Activated CD4-positive, alpha-beta T cell treated with anti-CD3 and anti-CD28 coated beads, Interleukin-2, amount 50 U/mL, for 48 hours (primary cell): ENCODE measurements around the gene PCBP3.
"Not testable (repeated sequence)": the region's sequence is repeated elsewhere in the genome, so short reads cannot be mapped to it uniquely, and the experiment has no call there.

ENCODE experiments used
- DNase-seq, 2 experiments: peaks; one replicate each; pipeline ENCODE4 v3.0.0-alpha.2; 2020

Gene PCBP3

DNA sequence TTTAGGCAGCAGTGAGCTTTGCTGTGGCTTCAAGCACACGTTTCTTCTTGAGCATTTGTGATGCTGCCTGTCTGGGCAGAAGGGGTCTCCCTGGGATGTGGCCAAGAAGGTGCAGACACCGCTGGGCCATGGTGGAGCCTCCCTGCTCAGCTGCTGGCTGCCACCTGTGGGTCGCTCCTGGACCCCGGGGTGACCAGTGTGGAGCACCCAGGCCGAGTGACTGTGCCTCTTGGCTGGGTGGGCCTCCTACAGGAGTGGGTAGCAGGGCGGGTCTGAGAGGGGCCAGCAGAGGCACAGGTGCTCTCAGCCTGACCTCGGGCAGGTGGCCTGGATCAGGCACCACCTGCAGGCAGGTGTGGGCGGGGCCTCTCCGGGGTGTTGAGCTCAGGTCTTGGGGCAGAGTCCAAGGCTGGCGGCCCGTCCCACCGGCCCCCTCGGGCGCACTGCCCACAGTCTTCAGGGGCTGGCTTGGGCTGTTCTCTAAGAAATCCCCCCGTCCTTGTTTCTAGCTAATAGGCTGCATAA, 296.1 kb downstream of the PCBP3 start:
- DNase-seq = no peak

DNA sequence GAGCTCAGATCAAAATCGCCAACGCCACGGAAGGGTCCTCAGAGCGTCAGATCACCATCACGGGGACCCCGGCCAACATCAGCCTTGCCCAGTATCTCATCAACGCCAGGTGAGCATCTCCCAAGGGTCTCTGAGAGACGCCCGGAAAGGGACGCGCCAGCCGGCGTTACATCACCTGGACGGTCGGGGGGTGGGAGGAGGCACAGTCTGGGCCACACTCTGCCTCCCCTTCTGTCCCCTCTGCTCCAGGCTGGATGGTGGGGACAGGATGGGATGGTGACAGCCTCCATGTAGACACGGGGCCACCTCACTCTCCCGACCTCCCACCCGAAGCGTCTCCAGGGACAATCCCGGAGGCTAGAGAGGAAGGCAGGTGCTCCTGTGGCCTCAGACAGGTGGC, 296.6 kb downstream of the PCBP3 start:
- DNase-seq = no peak

DNA sequence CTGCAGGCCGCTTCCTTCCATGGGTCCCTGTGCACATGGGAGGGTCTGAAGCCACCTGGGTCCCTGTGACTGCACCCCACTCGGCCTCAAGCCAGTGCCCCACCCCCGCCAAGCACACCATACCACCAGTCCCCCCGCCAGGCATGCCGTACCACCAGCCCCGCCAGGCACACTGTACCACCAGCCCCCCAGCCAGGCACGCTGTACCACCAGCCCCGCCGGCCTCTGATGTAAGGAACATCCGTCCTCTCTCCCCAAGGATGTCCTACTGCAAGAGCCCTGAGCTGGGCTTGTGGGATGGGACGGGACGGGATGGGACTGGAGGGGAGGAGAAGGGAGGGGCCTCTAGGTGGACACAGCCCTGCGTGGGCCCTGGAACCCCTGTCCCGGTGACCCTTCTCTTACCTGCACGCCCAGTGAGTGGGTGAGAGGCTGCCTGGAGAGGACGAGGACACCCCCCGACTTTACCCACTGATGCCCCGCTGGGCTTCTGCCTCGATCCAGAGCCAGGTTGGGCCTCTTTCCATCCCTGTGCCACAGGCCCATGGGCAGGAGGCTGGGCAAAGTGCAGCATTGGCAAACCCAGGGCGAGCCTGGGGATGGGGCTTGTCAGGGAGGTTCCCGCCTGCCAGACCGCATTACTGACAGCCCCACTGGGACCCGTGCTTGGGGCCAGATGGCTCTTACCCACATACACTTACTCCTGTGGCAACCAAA, 297.3 kb downstream of the PCBP3 start:
- DNase-seq = no peak

DNA sequence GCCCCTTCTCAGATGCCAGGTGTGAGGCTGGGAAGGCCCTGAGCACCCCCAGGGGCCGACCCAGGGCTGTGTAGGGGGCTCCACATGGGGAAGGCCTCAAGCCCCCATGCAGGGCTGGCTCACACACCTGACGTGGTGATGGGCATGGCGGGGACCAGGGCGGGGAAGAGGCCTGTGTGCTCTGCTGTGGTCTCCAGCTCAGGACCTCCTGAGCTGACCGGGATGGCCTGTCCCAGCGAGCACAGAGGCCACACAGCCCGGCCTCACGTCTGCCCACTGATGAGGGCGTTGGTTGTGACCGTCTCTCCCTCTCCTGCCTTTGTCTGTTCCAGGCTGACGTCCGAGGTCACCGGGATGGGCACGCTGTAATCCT, 297.8 kb downstream of the PCBP3 start:
- no peak for DNase-seq

DNA sequence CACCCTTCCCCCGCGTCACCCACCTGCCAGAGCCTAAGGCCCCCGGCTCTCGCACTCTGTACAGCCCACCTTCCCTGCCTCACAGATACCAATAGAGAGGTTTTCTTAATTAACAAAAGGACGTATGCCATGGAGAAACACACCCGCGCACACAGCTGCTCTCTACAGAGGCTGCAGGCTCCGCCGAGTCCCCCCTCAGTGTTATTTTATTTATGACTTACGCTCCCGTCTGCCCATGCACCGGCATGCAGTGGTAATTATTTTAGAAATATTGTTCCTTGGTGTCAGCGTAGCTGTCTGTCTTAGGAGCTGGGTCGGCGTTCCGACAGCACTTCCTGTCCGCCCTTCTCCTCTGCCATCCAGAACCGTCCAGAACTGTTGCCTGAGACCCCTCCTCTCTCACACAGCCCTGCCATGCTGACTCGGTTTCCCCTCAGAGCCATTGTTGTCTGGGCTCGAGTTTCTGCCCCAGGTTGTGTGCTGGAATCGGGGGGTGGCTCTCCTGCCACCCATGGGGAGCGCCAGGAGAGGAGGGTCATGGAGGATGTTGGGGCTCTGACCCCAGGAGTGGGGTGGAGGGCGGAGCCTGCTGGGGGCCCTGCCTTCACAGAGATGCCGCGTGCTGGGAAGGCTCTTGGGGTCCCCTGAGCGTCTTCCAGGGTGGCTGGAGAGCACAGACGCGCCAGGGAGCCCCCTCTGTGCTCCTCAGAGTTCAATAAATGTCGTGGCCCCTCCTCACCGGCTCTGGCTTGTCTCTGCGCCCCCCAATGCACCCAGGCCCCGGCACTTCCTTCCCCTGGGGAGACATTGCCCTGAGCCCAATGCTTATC, 298.4 kb downstream of the PCBP3 start:
- DNase-seq = no peak

DNA sequence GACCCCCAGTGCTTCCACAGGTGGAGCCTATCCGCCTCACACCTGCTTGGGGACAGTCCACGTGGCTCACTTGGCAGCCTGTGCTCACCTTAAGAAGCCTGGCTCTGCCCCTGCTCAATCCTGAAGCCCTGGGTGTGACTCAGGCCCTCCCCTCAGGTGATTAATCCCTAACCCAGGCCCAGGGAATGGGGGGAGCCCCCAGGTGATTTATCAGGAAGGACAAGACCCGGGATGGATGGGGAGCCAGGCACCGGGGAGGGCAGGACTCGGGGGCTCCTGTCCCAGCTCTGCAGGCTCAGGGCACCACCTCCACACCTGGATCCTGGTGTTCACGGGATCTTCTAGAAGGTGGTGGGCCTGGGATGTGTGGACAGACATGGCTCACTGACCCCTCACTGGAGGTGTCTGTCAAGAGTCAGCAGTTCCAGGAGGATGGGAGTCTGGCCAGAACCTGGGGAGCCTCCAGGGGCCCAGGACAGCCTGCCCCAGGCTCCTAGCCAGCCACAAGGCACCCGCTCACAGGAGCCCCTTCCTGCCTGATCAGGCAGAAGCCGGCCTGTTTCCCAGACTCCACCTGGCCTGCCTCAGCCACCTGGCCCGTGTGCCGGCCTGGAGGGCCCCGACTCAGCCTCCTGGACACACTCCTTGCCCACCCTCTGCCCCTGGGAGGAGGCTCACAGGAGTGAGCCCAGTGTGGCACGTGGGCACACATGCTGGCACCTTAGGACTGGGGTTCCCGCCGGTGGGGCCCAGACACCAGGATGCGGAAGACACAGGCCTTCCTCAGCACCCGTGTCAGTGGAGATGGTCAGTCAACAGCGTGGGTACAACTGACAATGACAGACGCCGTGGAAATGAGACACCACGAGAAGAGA, 299.5 kb downstream of the PCBP3 start:
- DNase-seq = no peak

DNA sequence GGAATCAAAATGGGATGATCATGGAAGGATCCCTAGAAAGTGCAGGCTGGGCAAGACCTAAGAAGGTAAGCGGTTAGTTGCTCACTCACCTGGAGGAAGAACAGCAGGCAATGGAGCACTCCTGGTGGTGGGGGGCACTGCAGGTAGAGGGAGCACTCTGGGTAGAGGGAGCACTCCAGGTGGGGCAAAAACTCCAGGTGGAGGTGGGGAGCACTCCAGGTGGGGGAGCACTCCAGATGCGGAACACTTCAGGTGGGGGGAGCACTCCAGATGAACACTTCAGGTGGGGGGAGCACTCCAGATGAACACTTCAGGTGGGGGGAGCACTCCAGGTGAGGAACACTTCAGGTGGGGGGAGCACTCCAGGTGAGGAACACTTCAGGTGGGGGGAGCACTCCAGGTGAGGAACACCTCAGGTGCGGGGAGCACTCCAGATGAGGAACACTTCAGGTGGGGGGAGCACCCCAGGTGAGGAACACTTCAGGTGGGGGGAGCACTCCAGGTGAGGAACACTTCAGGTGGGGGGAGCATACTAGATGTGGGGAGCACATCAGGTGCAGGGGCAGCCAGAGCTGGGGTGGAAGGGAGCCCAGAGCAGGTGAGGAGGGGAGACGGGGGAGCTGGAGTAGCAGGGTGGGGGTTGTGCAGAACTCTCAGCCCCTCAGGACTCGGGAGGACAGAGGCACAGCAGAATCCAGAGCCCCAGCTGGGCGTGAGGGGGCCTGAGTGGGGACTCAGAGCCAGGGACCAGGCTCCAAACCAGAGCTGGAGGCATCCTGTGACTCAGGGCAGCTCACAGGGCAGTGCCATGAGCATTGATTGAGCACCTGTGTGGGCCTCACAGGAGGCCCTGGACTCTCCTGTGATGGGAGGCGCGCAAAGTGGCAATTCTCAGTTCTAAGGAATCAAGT, 300.4 kb downstream of the PCBP3 start:
- no peak for DNase-seq

DNA sequence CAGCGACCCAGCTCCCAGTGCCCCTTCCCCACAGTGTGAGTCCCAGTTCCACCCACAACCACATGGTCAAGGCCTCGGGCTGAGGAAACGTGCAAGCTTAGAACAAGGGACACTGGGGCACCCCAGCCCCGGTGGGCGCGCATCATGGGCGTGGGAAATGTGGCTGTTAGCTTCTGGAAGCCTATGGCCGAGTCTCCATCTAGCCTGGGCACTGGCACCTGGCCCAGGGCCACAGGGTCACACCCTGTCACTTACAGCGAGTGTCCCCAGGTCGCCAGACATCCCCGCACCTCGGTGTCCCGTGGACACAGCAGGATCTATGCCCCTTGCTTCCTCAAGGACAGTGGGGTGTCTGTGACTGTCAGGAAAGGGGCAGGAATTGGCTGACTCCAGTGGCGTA, 301.1 kb downstream of the PCBP3 start:
- DNase-seq = no peak

DNA sequence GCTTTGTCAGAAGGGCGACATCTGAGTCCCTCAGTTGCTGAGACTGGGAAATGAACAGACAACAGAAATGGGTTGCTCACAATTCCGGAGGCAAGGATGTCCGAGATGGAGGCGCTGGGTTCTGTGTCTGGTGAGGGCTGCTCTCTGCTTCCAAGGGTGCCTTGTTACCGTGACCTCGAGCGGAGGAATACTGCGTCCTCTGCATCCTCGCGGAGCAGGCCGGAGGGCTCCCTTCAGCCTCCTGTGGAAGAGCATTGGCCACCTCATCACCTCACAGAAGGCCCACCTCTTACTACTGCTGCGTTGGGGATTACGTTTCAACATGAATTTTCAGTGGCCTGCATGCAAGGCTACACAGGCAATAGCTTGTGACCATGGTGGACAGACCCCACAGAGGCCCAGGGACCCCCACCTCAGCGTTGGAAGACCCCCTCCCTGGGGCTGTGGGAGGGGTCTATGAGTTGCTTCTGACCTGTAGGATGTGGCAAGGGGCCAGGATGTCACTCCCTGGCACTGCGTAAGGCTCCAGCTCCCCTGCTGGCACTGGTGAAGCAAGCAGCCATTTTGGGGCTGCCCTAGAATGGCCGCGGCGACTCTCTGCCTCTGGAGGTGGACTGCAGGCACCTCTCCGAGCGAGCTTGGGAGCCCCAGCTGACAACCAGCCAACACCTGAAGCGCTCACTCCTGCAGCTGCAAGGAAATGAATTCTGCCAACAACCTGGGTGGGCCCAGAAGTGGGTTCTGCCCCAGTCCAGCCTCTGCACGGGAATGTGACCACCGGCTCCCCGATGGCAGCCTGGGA, 301.7 kb downstream of the PCBP3 start:
- no peak for DNase-seq

DNA sequence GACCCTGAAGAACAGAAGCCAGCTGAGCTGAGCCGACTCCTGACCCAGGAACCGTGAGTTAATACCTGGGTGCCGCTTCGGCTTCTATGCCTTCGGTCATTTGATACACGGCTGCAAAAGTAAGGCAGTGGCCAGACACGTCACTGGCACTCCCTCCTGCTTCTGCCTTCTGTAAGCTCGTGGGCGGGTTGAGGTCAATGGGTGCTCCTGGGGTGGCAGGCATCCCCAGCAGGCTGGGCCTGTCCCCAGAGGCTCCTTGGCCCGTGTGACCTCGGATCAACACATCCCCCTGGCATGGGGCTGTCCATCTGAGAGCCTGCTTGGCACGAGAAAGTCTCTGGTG, 302.3 kb downstream of the PCBP3 start:
- DNase-seq = no peak

DNA sequence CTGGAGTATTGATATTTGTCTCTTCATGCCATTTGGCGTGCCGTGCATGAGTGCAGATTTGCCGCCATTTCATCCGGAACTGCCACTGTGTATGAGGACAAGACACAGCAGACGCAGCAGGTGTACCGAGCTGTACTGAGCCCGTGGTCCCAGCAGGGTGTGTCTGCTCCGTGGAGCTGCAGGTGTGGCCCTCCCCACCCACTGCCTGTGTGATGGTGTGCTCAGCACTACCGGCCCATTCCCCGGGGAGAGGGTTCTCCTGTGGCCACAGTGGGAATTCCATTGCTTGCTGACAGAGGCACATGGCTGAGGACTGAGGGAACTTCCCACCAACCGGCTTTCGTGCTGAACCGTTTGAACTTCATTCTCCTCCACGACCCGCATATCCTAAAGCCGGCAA, 303.8 kb downstream of the PCBP3 start:
- DNase-seq = no peak

DNA sequence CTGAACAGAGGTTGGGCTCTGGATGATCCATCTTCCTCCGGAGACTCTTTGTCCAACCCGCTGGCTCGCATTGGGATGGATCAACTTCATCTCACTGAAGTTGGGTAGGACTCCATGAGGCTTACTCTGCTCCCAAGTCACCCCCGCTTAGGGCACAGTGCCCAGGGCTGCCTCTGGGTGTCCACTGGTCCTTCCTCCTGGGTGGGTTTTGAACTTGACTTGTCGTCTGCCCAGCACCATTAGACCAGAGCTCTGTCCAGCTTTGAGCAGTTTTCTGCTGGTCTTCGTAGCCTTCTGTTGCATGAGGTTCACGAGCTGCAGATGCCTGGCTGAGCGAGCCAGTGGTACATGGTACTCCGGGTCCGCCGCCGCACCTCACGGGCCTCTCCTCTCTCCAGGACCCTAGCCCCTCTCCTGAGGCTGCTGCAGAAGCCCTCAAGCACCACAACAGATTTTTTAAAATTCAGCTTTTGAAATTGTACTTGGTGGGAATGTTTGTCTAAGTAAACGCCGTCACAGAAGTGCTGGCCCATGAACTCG, 304.3 kb downstream of the PCBP3 start:
- DNase-seq = no peak

DNA sequence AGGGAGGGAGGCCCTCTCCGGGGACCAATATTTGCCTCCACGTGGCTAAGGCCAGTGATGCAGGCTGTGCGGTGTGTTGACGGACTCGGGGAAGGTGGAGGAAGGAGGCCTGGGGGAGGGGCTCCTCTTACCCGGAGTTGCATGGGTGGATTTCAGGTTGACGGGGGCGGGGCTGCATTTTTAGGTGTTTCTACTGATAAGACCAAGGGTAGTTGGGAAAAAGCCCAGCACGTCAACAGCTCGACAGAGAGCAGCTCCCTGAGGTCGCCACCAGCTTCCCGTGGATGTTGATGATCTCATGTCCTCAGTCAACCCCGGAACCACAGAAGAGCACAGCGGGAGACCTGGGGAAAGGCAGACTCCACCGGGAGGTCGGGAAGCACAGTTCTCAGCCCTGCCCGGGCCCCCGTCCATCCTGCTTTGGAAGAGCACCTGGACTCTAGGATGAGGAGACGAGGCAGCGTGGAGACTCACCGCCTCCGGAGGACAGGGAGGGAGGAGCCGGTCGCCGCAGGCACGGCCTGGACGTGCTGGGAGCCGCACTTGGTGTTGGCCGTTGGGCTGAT, 305.1 kb downstream of the PCBP3 start:
- no peak for DNase-seq

DNA sequence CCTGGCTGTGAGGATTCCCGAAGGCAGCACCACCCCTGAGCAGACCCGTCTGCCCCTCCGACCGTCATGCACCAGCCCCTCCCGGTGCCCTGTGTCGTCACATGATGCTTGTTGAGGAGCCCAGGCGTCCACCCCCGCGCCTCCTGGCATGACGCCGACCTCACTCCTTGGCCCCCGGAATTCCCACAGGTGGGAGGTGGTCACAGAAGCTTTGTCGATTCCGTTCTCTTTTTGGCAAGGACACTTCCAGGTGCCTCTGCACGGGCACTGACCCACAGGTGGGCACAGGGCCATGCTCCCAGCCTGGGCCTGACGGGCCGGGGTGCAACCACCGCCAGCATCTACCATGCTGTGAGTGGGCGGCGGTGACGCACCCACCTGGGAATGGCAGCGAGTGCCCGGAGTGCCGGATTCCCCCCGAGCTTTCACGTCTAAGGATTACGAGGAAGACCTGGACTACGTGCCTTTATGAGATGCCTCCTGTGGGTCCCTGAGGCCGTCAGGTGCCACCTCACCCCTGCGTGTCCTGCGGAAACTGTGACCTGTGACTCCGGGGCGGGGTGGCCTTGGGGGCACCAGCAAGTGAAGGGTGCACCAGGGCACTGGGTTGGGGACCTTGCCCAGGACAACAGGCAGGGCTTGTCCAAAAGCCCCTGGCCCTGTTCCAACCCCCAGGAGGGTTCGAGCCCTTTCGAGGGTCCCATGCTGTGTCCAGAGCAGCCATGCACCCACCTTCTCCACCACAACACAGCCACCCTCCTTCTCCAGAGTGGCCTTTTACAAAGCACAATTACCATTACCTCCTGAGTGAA, 306.6 kb downstream of the PCBP3 start:
- no peak for DNase-seq

DNA sequence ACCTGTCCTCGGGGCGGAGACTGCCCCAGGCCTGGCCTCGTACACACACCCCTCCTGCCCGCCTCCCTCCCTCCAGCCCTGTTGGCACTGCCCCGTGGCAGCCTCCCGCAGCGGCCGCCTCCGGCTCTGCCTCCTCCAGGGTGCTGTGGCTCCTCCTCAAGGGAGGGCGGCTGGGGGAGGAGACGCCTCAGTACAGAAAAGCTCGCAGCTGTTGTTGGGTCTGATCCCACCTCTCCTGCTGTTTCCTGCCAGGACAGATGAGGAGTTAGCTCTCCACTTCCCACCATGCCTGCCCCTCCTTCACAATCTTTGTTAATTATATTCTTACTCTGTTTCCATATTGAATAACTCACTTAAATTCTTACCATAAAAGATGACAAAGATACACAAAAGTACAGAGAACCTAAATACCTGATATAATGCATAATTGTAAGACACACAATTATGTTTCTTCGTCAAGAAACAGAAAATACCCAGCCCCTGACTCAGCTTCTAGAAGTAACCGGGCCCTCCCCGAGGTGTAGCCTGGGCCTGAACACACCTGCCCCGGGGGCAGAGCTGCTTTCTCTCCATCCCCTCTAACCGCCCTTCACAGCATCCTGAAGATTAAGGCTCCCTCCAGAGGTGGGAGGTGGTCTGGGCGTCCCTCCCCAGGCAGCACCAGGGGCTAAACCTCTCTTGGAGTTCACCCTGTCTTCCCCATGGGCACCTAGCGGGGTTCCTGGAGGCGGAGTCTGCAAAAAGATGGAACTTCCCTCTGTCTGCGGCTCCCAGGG, 307.4 kb downstream of the PCBP3 start:
- DNase-seq = no peak

DNA sequence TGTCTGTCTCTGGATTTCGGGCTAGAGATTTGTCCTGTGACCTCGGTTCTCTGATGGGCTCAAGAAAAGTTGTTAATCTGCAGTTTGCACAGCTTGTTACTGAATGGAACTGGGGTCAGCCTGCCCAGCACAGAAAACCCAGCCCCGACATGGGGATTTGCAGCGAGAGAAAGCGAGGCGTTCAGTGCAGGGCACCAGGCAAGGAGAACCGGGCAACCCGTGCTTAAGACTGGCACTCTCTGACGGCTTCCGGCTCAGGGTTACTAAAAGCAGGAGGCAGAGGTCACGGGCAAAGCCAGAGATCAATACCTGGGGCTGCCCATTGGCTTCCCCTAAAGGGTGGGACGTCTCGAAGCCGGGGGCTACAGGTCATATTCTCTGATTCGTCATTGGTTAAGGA, 308.2 kb downstream of the PCBP3 start:
- no peak for DNase-seq

DNA sequence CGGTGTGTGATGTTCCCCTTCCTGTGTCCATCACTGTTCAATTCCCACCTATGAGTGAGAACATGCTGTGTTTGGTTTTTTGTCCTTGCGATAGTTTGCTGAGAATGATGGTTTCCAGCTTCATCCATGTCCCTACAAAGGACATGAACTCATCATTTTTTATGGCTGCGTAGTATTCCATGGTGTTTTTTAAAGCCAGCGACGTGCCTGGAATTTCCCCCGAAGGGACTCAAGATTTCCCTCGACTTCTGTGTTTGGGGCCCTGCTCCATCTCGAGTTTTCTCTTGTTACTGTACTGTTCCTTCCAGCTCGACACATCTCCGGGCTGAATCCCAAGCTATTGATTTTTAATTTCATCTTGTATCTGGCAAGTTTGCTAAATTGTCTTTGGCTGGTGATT, 309.0 kb downstream of the PCBP3 start:
- DNase-seq = not testable (repeated sequence)

DNA sequence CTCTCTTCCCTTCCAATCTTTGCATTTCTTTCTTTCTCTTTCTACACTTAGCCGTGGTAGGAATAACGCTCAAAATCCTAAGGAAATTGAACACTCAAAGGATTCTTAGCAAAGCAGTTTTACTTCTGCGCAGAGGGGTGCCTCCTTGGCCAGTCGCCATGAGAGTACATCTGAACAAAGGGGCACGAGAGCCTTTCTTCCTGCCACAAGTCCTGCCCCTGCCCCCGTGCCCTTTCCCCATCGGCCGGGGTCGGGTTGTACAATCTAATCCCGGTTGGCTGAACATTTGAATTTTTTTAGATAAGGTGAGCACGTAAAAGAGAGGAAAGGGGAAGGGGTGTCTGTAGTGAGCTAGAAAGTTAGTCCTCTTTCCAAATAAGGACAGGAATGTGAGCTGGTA, 309.4 kb downstream of the PCBP3 start:
- no peak for DNase-seq

DNA sequence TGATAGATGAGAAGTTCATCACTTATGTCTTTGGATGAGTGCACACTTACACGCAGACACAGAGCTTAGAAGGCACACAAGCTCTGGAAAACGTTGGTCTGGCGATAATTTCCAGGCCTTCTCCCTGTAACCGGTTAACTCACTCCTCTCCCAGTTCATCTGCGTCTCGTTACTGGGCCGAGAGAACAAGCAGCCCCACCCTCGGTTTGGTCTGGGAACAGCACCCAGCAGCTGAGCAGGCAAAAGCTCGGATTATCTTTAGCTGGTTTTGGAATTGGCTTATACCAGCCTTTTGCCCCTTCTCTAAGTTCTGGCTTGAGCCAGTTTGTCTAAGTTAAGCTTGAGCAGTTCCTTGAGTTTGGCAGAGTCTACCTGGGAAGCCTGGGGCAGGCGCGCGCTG, 310.7 kb downstream of the PCBP3 start:
- DNase-seq = no peak
